Caco-2 (cell line): ENCODE data around the gene CNKSR3. TPM values are rescaled to one million over a fixed set of nuclear protein-coding genes. Genes with fewer than 3 reads are reported as not detected.

Experiments
- BruUV-seq: library from RNA; stranded (reverse); fragments of 400-500 nt; replicated peaks from 2 replicates; lab custom pipeline; 2021; lab: Mats Ljungman, UMichigan
- CTCF ChIA-PET: fragments of 300-600 bp; sonication (Branson Sonifier 250); formaldehyde crosslinking; loops from one replicate; lab custom pipeline; 2022; ENCODE audit warnings: antibody characterized with exemption; lab: Charles Lee
- POLR2A ChIA-PET: fragments of 300-600 bp; sonication (Branson Sonifier 250); formaldehyde crosslinking; loops from one replicate; lab custom pipeline; 2022; ENCODE audit warnings: antibody characterized with exemption; lab: Charles Lee
- DNase-seq, 2 experiments: peaks; one replicate each; pipeline versions ENCODE4 v3.0.0 to v3.0.0-alpha.2; 2020 to 2022
- H3K27me3 ChIP-seq: replicated peaks from 2 replicates; pipeline ENCODE4 v1.6.0; 2011; ENCODE audit warnings: low read length; ENCODE audit not compliant: control insufficient read depth, insufficient read depth
- H3K36me3 ChIP-seq: 2 replicates; pipeline ENCODE4 v1.5.1; 2011; ENCODE audit warnings: low read length; ENCODE audit not compliant: control insufficient read depth, insufficient read depth
- H3K4me1 ChIP-seq: fragments of 250-450 bp; sonication (Bioruptor Pico); 2 replicates; pipeline ENCODE4 v1.5.1; 2020; ENCODE audit warnings: mild to moderate bottlenecking
- H3K4me3 ChIP-seq: 2 replicates; pipeline ENCODE4 v1.5.1; 2011; ENCODE audit warnings: low read depth, mild to moderate bottlenecking, control low read depth, low read length
- H3K9me3 ChIP-seq: fragments of 250-450 bp; sonication (Bioruptor Pico); 2 replicates; pipeline ENCODE4 v1.5.1; 2020; ENCODE audit warnings: mild to moderate bottlenecking, moderate library complexity
- H3K27ac Mint-ChIP-seq: one replicate; pipeline ENCODE4 v1.8.0; 2022; ENCODE audit warnings: mixed read lengths; ENCODE audit not compliant: unreplicated experiment
- H3K27me3 Mint-ChIP-seq: one replicate; pipeline ENCODE4 v1.8.0; 2022; ENCODE audit warnings: mixed read lengths; ENCODE audit not compliant: insufficient read depth, unreplicated experiment
- H3K36me3 Mint-ChIP-seq: one replicate; pipeline ENCODE4 v1.8.0; 2022; ENCODE audit warnings: mild to moderate bottlenecking, mixed read lengths; ENCODE audit not compliant: insufficient read depth, unreplicated experiment
- H3K4me1 Mint-ChIP-seq: one replicate; pipeline ENCODE4 v1.8.0; 2022; ENCODE audit warnings: low read depth, mixed read lengths; ENCODE audit not compliant: unreplicated experiment
- H3K4me3 Mint-ChIP-seq: one replicate; pipeline ENCODE4 v1.8.0; 2022; ENCODE audit warnings: mild to moderate bottlenecking, moderate library complexity, mixed read lengths; ENCODE audit not compliant: unreplicated experiment
- H3K9me3 Mint-ChIP-seq: one replicate; pipeline ENCODE4 v1.8.0; 2022; ENCODE audit warnings: mixed read lengths; ENCODE audit not compliant: unreplicated experiment
- intact Hi-C: fragments of 100-400 bp; cut with micrococcal nuclease; formaldehyde crosslinking; loops from one replicate; pipeline ENCODE4 v1.10.0; 2022; ENCODE audit not compliant: unreplicated experiment
- total RNA-seq: library from RNA; stranded (reverse); gene quantifications from 2 replicates; pipeline ENCODE4 v1.2.3, GENCODE V29; 2022
- TF ChIP-seq, protein P1 (sequence below), 2 experiments: fragments of 200-600 bp in 1 of 2; IDR thresholded peaks; 1 replicate in 1 of 2; 2 replicates in 1 of 2; pipeline versions ENCODE4 v1.5.1 to v1.8.0; 2011 to 2022; ENCODE audit warnings: antibody characterized with exemption in 1 of 2, control low read depth in 1 of 2, inconsistent platforms in 1 of 2, low read depth in 1 of 2, low read length in 1 of 2, mild to moderate bottlenecking in 1 of 2, moderate library complexity in 1 of 2; ENCODE audit not compliant: insufficient read depth in 1 of 2, severe bottlenecking in 1 of 2, unreplicated experiment in 1 of 2

The CNKSR3 gene
- total RNA-seq, 1 experiment from 2014 or later, result 33.1 TPM

DNA sequence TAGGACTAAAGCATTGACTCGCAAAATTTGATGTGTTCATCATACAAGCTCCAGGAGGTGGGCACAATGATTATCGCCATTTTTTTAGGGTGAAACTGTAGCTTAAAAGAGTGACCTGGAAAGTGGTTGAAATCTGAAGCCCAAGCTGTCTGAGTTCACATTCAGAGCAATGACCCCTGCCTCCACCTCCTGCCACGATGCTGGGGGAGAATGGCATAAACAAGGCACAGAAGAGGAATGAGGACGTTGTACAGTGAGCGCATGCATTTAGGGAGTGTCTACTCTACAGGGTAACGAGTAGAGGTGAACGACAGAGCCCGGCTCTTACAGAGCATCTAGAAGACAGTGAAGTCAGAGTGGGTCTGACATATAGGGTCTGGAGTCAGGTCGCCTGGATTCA, 37.2 kb downstream of the CNKSR3 start:
- Mint-ChIP-seq H3K27ac (no peak overlapping the region), H3K4me1 (peaks cover 34% of the 10 kb centered on the region), H3K9me3 (no peaks in the 10 kb centered on the region), H3K4me3 (no peak overlapping the region), H3K36me3 (peaks cover 21% of the 10 kb centered on the region), H3K27me3 (no peaks in the 10 kb centered on the region)
- Histone ChIP-seq H3K4me3 (no peak overlapping the region), H3K36me3 (peaks cover 3% of the 10 kb centered on the region; the same call in 1 of the 2 replicates), H3K27me3 (no peaks in the 10 kb centered on the region), H3K9me3 (no peaks in the 10 kb centered on the region), H3K4me1 (peaks cover 13% of the 10 kb centered on the region)
- TF ChIP-seq, protein P1, sequence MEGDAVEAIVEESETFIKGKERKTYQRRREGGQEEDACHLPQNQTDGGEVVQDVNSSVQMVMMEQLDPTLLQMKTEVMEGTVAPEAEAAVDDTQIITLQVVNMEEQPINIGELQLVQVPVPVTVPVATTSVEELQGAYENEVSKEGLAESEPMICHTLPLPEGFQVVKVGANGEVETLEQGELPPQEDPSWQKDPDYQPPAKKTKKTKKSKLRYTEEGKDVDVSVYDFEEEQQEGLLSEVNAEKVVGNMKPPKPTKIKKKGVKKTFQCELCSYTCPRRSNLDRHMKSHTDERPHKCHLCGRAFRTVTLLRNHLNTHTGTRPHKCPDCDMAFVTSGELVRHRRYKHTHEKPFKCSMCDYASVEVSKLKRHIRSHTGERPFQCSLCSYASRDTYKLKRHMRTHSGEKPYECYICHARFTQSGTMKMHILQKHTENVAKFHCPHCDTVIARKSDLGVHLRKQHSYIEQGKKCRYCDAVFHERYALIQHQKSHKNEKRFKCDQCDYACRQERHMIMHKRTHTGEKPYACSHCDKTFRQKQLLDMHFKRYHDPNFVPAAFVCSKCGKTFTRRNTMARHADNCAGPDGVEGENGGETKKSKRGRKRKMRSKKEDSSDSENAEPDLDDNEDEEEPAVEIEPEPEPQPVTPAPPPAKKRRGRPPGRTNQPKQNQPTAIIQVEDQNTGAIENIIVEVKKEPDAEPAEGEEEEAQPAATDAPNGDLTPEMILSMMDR (IDR thresholded peaks at IDR 0.05; ENCODE audit: insufficient read depth in 1 of 2, low read depth in 1 of 2, low read length in 1 of 2, severe bottlenecking in 1 of 2, unreplicated experiment in 1 of 2), result no peak
- DNase-seq, result no peak
- intact Hi-C loops, result no loop called here
- ChIA-PET CTCF (no interaction called here), POLR2A (no interaction called here)
- no TSS peak for BruUV-seq

GRCh38 chr6:154471609-154472362, 38.7 kb downstream of the CNKSR3 start:
- POLR2A ChIA-PET, result no interaction called here

DNA sequence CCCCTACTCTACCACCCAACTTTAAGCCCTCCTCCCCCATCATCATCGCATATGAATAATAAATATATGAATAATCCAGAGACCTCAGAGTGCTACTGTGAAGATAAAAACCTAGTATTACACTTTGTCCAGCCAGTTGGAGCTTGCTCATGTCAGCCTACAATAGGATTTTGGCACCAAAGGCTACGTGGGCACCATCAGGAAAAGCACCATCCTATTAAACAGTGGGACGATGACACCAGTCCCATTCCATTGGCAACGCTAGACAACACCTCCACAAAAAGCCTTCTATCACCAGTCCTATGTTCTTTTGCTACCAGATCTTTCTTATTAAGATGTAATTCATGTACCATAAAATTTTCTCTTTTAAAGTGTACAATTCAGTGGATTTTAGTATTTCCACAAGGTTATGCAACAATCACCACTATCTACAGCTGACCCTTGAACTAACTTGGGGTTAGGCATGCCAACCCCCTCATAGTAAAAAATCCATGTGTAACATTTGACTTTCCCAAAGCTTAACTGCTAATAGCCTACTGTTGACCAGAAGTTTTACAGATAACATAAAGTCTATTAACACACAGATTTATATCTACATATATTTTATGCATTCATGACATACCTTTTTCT, 41.1 kb downstream of the CNKSR3 start:
- intact Hi-C loops, result no loop called here
- H3K36me3 ChIP-seq, result no peaks in the 10 kb centered on the region; the same call in 1 of the 2 replicates
- H3K4me1 ChIP-seq, result peaks cover 9% of the 10 kb centered on the region
- H3K4me3 Mint-ChIP-seq, result no peak overlapping the region
- TF ChIP-seq, protein P1 (IDR thresholded peaks at IDR 0.05; ENCODE audit: insufficient read depth in 1 of 2, low read depth in 1 of 2, low read length in 1 of 2, severe bottlenecking in 1 of 2, unreplicated experiment in 1 of 2), result no peak
- DNase-seq, result no peak
- peaks cover 30% of the 10 kb centered on the region for H3K4me1 Mint-ChIP-seq
- H3K27me3 Mint-ChIP-seq, result no peaks in the 10 kb centered on the region
- no peaks in the 10 kb centered on the region for H3K27me3 ChIP-seq
- H3K4me3 ChIP-seq, result no peak overlapping the region
- no peak overlapping the region for H3K27ac Mint-ChIP-seq
- ChIA-PET CTCF (no interaction called here), POLR2A (no interaction called here)
- H3K36me3 Mint-ChIP-seq, result peaks cover 14% of the 10 kb centered on the region
- no TSS peak for BruUV-seq
- H3K9me3 Mint-ChIP-seq, result no peaks in the 10 kb centered on the region
- H3K9me3 ChIP-seq, result no peaks in the 10 kb centered on the region

More at GRCh38 chr6:154471609-154472362, 38.7 kb downstream of the CNKSR3 start:
- no peaks in the 10 kb centered on the region for H3K9me3 Mint-ChIP-seq
- H3K9me3 ChIP-seq, result no peaks in the 10 kb centered on the region
- H3K27ac Mint-ChIP-seq, result no peak overlapping the region
- no peak overlapping the region for H3K4me3 ChIP-seq
- BruUV-seq, result no TSS peak
- TF ChIP-seq, protein P1 (IDR thresholded peaks at IDR 0.05; ENCODE audit: insufficient read depth in 1 of 2, low read depth in 1 of 2, low read length in 1 of 2, severe bottlenecking in 1 of 2, unreplicated experiment in 1 of 2), result no peak
- peaks cover 16% of the 10 kb centered on the region for H3K36me3 Mint-ChIP-seq
- peaks cover 31% of the 10 kb centered on the region for H3K4me1 Mint-ChIP-seq
- H3K4me1 ChIP-seq, result peaks cover 11% of the 10 kb centered on the region
- no peaks in the 10 kb centered on the region for H3K27me3 ChIP-seq
- CTCF ChIA-PET, result no interaction called here
- intact Hi-C loops, result no loop called here
- DNase-seq, result no peak
- H3K27me3 Mint-ChIP-seq, result no peaks in the 10 kb centered on the region
- no peaks in the 10 kb centered on the region; the same call in 1 of the 2 replicates for H3K36me3 ChIP-seq
- H3K4me3 Mint-ChIP-seq, result no peak overlapping the region
